ENCODE results near the gene TRIM72. TPM values are rescaled to one million over a fixed set of nuclear protein-coding genes. Genes with fewer than 3 reads are reported as not detected.
"Not testable (repeated sequence)": the region's sequence is repeated elsewhere in the genome, so short reads cannot be mapped to it uniquely, and the experiment has no call there.

TRIM72 gene
- total and polyA plus RNA-seq, 11 donors, result 0.32 to 3.4 (median 1.4) TPM

GRCh38 chr16:31269541-31269940 lies 55.6 kb downstream of the TRIM72 start:
- Histone ChIP-seq H3K27ac (no peak overlapping the region), H3K27me3 (peaks cover 0 to 22% (median 0%) of the 10 kb centered on the region in 9 donors), H3K4me3 (no peak overlapping the region), H3K9me3 (no peaks in the 10 kb centered on the region), H3K36me3 (peaks cover 0 to 48% (median 0%) of the 10 kb centered on the region in 9 donors), H3K4me1 (peaks cover 0 to 16% (median 0%) of the 10 kb centered on the region in 12 donors)
- intact Hi-C loops (cut with DNase I), result loop anchor here in 1 of 10 donors (5.0 kb wide), 1 partner anchor 93 kb away; no protein-coding TSS in a partner anchor
- no peak for ATAC-seq
- no peak for TF ChIP-seq POLR2A (IDR thresholded peaks at IDR 0.05)
- TF ChIP-seq CTCF (IDR thresholded peaks at IDR 0.05), result no peak
- WGBS, 4 donors, result 65 to 81% (median 76%) methylated on average over 2 of the region's 2 CpGs
- DNase-seq, result no peak

GRCh38 chr16:31269973-31270372 lies 56.1 kb downstream of the TRIM72 start:
- H3K27me3 ChIP-seq, result peaks cover 0 to 18% (median 0%) of the 10 kb centered on the region in 9 donors
- H3K27ac ChIP-seq, DNase-seq, H3K4me3 ChIP-seq, ATAC-seq, H3K9me3 ChIP-seq: not testable (repeated sequence)
- peaks cover 0 to 53% (median 0%) of the 10 kb centered on the region in 9 donors for H3K36me3 ChIP-seq
- 62 to 91% (median 73%) methylated on average over 3 of the region's 3 CpGs for WGBS, 4 donors
- H3K4me1 ChIP-seq, result peaks cover 0 to 12% (median 0%) of the 10 kb centered on the region in 12 donors
- intact Hi-C loops (cut with DNase I), result loop anchor here in 1 of 10 donors (5.0 kb wide), 1 partner anchor 92 kb away; no protein-coding TSS in a partner anchor

- Histone ChIP-seq H3K4me1 (peaks cover 0 to 3% (median 0%) of the 10 kb centered on the region in 12 donors), H3K36me3 (peaks cover 0 to 59% (median 0%) of the 10 kb centered on the region in 9 donors), H3K27me3 (peaks cover 0 to 14% (median 0%) of the 10 kb centered on the region in 9 donors), H3K4me3 (no peak overlapping the region), H3K9me3 (no peaks in the 10 kb centered on the region), H3K27ac (no peak overlapping the region)
- 84 to 90% (median 87%) methylated on average over 5 of the region's 5 CpGs for WGBS, 4 donors
- TF ChIP-seq CTCF (IDR thresholded peaks at IDR 0.05), result no peak
- no peak for TF ChIP-seq POLR2A (IDR thresholded peaks at IDR 0.05)
- ATAC-seq (no peak), DNase-seq (no peak)
- intact Hi-C loops (cut with DNase I), result no loop called here
These were observed 56.9 kb downstream of the TRIM72 start for GRCh38 chr16:31270795-31271194.

- Histone ChIP-seq H3K9me3 (no peaks in the 10 kb centered on the region), H3K4me3 (no peak overlapping the region), H3K27ac (no peak overlapping the region), H3K4me1 (no peaks in the 10 kb centered on the region), H3K36me3 (peaks cover 0 to 61% (median 0%) of the 10 kb centered on the region in 9 donors), H3K27me3 (peaks cover 0 to 11% (median 0%) of the 10 kb centered on the region in 9 donors)
- no peak for TF ChIP-seq CTCF (IDR thresholded peaks at IDR 0.05)
- no peak for TF ChIP-seq POLR2A (IDR thresholded peaks at IDR 0.05)
- 65 to 78% (median 73%) methylated on average over 13 to 16 of the region's 16 CpGs for WGBS, 4 donors
- DNase-seq, result no peak
- intact Hi-C loops (cut with DNase I), result no loop called here
- no peak for ATAC-seq
These were observed 57.8 kb downstream of the TRIM72 start for GRCh38 chr16:31271621-31272190.
